Measurements from ENCODE around the gene TXNIP. TPM values are rescaled to one million over a fixed set of nuclear protein-coding genes. Genes with fewer than 3 reads are reported as not detected.
A peak's percentile ranks its signal among the peaks of the same experiment; 100 is the strongest.

Gene TXNIP
- total RNA-seq, 1 donor from 2014 or later, result 39.1 TPM

GRCh38 chr1:145999321-146000024 lies 3.1 kb upstream of the TXNIP start:
- peaks cover 38% of the 10 kb centered on the region for H3K4me1 Mint-ChIP-seq (ENCODE audit: low read depth)
- peak overlapping the region; percentile 54 for H3K4me3 Mint-ChIP-seq (ENCODE audit: low read depth)
- H3K9me3 Mint-ChIP-seq, result no peaks in the 10 kb centered on the region
- H3K27me3 Mint-ChIP-seq (ENCODE audit: low read depth), result no peaks in the 10 kb centered on the region
- intact Hi-C loops (cut with micrococcal nuclease), result loop anchor here (5.0 kb wide), 3 partner anchors 37 to 82 kb away; partner anchors contain the start of genes ANKRD34A, PEX11B and POLR3GL
- peaks cover 16% of the 10 kb centered on the region for H3K36me3 Mint-ChIP-seq (ENCODE audit: low read depth)
- DNase-seq (ENCODE audit: low spot score), result no peak
- peak overlapping the region; percentile 95 for H3K27ac Mint-ChIP-seq

- Mint-ChIP-seq H3K27ac (peak overlapping the region; percentile 95), H3K27me3 (ENCODE audit: low read depth) (no peaks in the 10 kb centered on the region), H3K4me1 (ENCODE audit: low read depth) (peaks cover 53% of the 10 kb centered on the region), H3K9me3 (no peaks in the 10 kb centered on the region), H3K4me3 (ENCODE audit: low read depth) (peak overlapping the region; percentile 85), H3K36me3 (ENCODE audit: low read depth) (peaks cover 34% of the 10 kb centered on the region)
- no peak for DNase-seq (ENCODE audit: low spot score)
- intact Hi-C loops (cut with micrococcal nuclease), result loop anchor here (1.0 to 5.0 kb wide), 5 partner anchors 10 to 80 kb away; partner anchors contain the start of genes ANKRD34A, PEX11B and POLR3GL
Observed at GRCh38 chr1:145997718-145998023, 1.3 kb upstream of the TXNIP start.

- Mint-ChIP-seq H3K4me3 (ENCODE audit: low read depth) (peak overlapping the region; percentile 85), H3K36me3 (ENCODE audit: low read depth) (peaks cover 39% of the 10 kb centered on the region)
- intact Hi-C loops (cut with micrococcal nuclease), result loop anchor here (1.0 to 5.0 kb wide), 5 partner anchors 10 to 80 kb away; partner anchors contain the start of genes ANKRD34A, PEX11B and POLR3GL
Observed at GRCh38 chr1:145997016-145997717, 788 bp upstream of the TXNIP start.

GRCh38 chr1:145995964-145996432 lies 381 bp downstream of the TXNIP start:
- intact Hi-C loops (cut with micrococcal nuclease), result loop anchor here (2.0 to 5.0 kb wide), 4 partner anchors 17 to 79 kb away; partner anchors contain the start of genes ANKRD34A, PEX11B and POLR3GL
- Mint-ChIP-seq H3K4me1 (ENCODE audit: low read depth) (peaks cover 63% of the 10 kb centered on the region), H3K27me3 (ENCODE audit: low read depth) (no peaks in the 10 kb centered on the region), H3K36me3 (ENCODE audit: low read depth) (peaks cover 46% of the 10 kb centered on the region), H3K4me3 (ENCODE audit: low read depth) (peak overlapping the region; percentile 85), H3K27ac (peak overlapping the region; percentile 95), H3K9me3 (no peaks in the 10 kb centered on the region)
- DNase-seq (ENCODE audit: low spot score), result no peak

More at GRCh38 chr1:145997016-145997717, 788 bp upstream of the TXNIP start:
- Mint-ChIP-seq H3K27me3 (ENCODE audit: low read depth) (no peaks in the 10 kb centered on the region), H3K27ac (peak overlapping the region; percentile 95), H3K4me1 (ENCODE audit: low read depth) (peaks cover 57% of the 10 kb centered on the region), H3K9me3 (no peaks in the 10 kb centered on the region)
- DNase-seq (ENCODE audit: low spot score), result peak; percentile 57

GRCh38 chr1:145995148-145995881 lies 1.1 kb downstream of the TXNIP start:
- Mint-ChIP-seq H3K4me1 (ENCODE audit: low read depth) (peaks cover 69% of the 10 kb centered on the region), H3K36me3 (ENCODE audit: low read depth) (peaks cover 48% of the 10 kb centered on the region), H3K27ac (peak overlapping the region; percentile 95), H3K4me3 (ENCODE audit: low read depth) (peak overlapping the region; percentile 85), H3K27me3 (ENCODE audit: low read depth) (no peaks in the 10 kb centered on the region), H3K9me3 (no peaks in the 10 kb centered on the region)
- intact Hi-C loops (cut with micrococcal nuclease), result loop anchor here (2.0 to 5.0 kb wide), 4 partner anchors 17 to 78 kb away; partner anchors contain the start of genes ANKRD34A, PEX11B and POLR3GL
- no peak for DNase-seq (ENCODE audit: low spot score)

- no peaks in the 10 kb centered on the region for H3K9me3 Mint-ChIP-seq
- H3K36me3 Mint-ChIP-seq (ENCODE audit: low read depth), result peaks cover 48% of the 10 kb centered on the region
- H3K27me3 Mint-ChIP-seq (ENCODE audit: low read depth), result no peaks in the 10 kb centered on the region
Observed at GRCh38 chr1:145994391-145995120, 1.8 kb downstream of the TXNIP start.

GRCh38 chr1:145993618-145994390 lies 2.6 kb downstream of the TXNIP start:
- H3K4me1 Mint-ChIP-seq (ENCODE audit: low read depth), result peaks cover 60% of the 10 kb centered on the region
- peaks cover 48% of the 10 kb centered on the region for H3K36me3 Mint-ChIP-seq (ENCODE audit: low read depth)
- DNase-seq (ENCODE audit: low spot score), result no peak
- H3K4me3 Mint-ChIP-seq (ENCODE audit: low read depth), result peak overlapping the region; percentile 85
- H3K9me3 Mint-ChIP-seq, result no peaks in the 10 kb centered on the region
- peak overlapping the region; percentile 95 for H3K27ac Mint-ChIP-seq
- intact Hi-C loops (cut with micrococcal nuclease), result loop anchor here (1.0 to 2.0 kb wide), 2 partner anchors 15 to 19 kb away; no protein-coding TSS in a partner anchor
- no peaks in the 10 kb centered on the region for H3K27me3 Mint-ChIP-seq (ENCODE audit: low read depth)

More at GRCh38 chr1:145994391-145995120, 1.8 kb downstream of the TXNIP start:
- intact Hi-C loops (cut with micrococcal nuclease), result loop anchor here (1.0 to 5.0 kb wide), 5 partner anchors 15 to 77 kb away; partner anchors contain the start of genes ANKRD34A, PEX11B and POLR3GL
- Mint-ChIP-seq H3K4me3 (ENCODE audit: low read depth) (peak overlapping the region; percentile 85), H3K27ac (peak overlapping the region; percentile 95), H3K4me1 (ENCODE audit: low read depth) (peaks cover 65% of the 10 kb centered on the region)
- no peak for DNase-seq (ENCODE audit: low spot score)

GRCh38 chr1:145992958-145993617 lies 3.3 kb downstream of the TXNIP start:
- intact Hi-C loops (cut with micrococcal nuclease), result no loop called here
- Mint-ChIP-seq H3K9me3 (no peaks in the 10 kb centered on the region), H3K36me3 (ENCODE audit: low read depth) (peaks cover 48% of the 10 kb centered on the region), H3K4me3 (ENCODE audit: low read depth) (peak overlapping the region; percentile 85), H3K27me3 (ENCODE audit: low read depth) (no peaks in the 10 kb centered on the region), H3K4me1 (ENCODE audit: low read depth) (peaks cover 57% of the 10 kb centered on the region), H3K27ac (peak overlapping the region; percentile 54)
- no peak for DNase-seq (ENCODE audit: low spot score)

GRCh38 chr1:145992502-145992936 lies 3.9 kb downstream of the TXNIP start:
- H3K9me3 Mint-ChIP-seq, result no peaks in the 10 kb centered on the region
- H3K36me3 Mint-ChIP-seq (ENCODE audit: low read depth), result peaks cover 48% of the 10 kb centered on the region
- DNase-seq (ENCODE audit: low spot score), result no peak
- peak overlapping the region; percentile 85 for H3K4me3 Mint-ChIP-seq (ENCODE audit: low read depth)
- peaks cover 52% of the 10 kb centered on the region for H3K4me1 Mint-ChIP-seq (ENCODE audit: low read depth)
- H3K27ac Mint-ChIP-seq, result peak overlapping the region; percentile 54
- intact Hi-C loops (cut with micrococcal nuclease), result no loop called here
- no peaks in the 10 kb centered on the region for H3K27me3 Mint-ChIP-seq (ENCODE audit: low read depth)

- Mint-ChIP-seq H3K4me3 (ENCODE audit: low read depth) (no peak overlapping the region), H3K27ac (no peak overlapping the region), H3K27me3 (ENCODE audit: low read depth) (no peaks in the 10 kb centered on the region), H3K4me1 (ENCODE audit: low read depth) (peaks cover 48% of the 10 kb centered on the region), H3K9me3 (no peaks in the 10 kb centered on the region), H3K36me3 (ENCODE audit: low read depth) (peaks cover 48% of the 10 kb centered on the region)
- intact Hi-C loops (cut with micrococcal nuclease), result no loop called here
- no peak for DNase-seq (ENCODE audit: low spot score)
Observed at GRCh38 chr1:145991735-145992412, 4.5 kb downstream of the TXNIP start.

Measured in activated T-helper 2 cell treated with anti-CD3 and anti-CD28 coated beads, Interferon-gamma antibody, Interleukin-2, Interleukin-4, amounts not matched to agents 10 μg/mL and 5 μg/mL and 100 μg/mL, durations not matched to agents 14 hours and 24 hours and 36 hours (primary cell).